Measurements from ENCODE around the gene CEP76.

Gene CEP76

GRCh38 chr18:12749121-12749520 lies 46.6 kb upstream of the CEP76 start:
- H3K4me3 ChIP-seq (ENCODE audit: low read depth, low read length) = no peak overlapping the region

DNA sequence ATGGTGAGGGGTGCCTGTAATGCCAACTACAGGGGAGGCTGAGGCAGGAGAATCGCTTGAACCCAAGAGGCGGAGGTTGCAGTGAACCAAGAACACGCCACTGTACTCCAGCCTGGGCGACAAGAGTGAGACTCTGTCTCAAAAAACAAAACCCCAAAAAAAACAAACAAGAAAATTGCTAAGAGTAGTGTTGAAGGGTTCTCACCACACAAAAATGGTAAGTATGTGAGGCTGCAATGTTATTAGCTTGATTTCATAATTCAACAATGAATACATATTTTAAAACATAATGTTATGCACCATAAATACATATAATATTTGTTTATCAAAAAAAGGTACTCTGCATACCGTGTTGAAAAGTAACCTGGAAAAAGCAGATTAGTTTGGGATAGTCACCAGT lies 46.1 kb upstream of the CEP76 start:
- H3K36me3 ChIP-seq (replicated peaks) = no peaks in the 10 kb centered on the region
- no peak for DNase-seq
- H3K27ac ChIP-seq = no peak overlapping the region
- no peak overlapping the region for H3K4me3 ChIP-seq (ENCODE audit: low read depth, low read length)
- TF ChIP-seq, protein P1, sequence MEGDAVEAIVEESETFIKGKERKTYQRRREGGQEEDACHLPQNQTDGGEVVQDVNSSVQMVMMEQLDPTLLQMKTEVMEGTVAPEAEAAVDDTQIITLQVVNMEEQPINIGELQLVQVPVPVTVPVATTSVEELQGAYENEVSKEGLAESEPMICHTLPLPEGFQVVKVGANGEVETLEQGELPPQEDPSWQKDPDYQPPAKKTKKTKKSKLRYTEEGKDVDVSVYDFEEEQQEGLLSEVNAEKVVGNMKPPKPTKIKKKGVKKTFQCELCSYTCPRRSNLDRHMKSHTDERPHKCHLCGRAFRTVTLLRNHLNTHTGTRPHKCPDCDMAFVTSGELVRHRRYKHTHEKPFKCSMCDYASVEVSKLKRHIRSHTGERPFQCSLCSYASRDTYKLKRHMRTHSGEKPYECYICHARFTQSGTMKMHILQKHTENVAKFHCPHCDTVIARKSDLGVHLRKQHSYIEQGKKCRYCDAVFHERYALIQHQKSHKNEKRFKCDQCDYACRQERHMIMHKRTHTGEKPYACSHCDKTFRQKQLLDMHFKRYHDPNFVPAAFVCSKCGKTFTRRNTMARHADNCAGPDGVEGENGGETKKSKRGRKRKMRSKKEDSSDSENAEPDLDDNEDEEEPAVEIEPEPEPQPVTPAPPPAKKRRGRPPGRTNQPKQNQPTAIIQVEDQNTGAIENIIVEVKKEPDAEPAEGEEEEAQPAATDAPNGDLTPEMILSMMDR (IDR thresholded peaks at IDR 0.05; ENCODE audit: low read depth, low read length, missing control alignments) = no peak
- no peaks in the 10 kb centered on the region for H3K27me3 ChIP-seq (replicated peaks)
- in situ Hi-C loops (cut with HindIII; ENCODE audit: low pct_ligation_motif_present, low sequenced_read_pairs) = no loop called here

More at GRCh38 chr18:12749121-12749520, 46.6 kb upstream of the CEP76 start:
- Histone ChIP-seq H3K27ac (no peak overlapping the region), H3K36me3 (replicated peaks) (no peaks in the 10 kb centered on the region), H3K27me3 (replicated peaks) (no peaks in the 10 kb centered on the region)
- in situ Hi-C loops (cut with HindIII; ENCODE audit: low pct_ligation_motif_present, low sequenced_read_pairs) = no loop called here
- TF ChIP-seq, protein P1 (IDR thresholded peaks at IDR 0.05; ENCODE audit: low read depth, low read length, missing control alignments) = no peak
- no peak for DNase-seq

- in situ Hi-C loops (cut with HindIII; ENCODE audit: low pct_ligation_motif_present, low sequenced_read_pairs) = no loop called here
- no peaks in the 10 kb centered on the region for H3K27me3 ChIP-seq (replicated peaks)
- TF ChIP-seq, protein P1 (IDR thresholded peaks at IDR 0.05; ENCODE audit: low read depth, low read length, missing control alignments) = no peak
- no peak overlapping the region for H3K27ac ChIP-seq
- H3K4me3 ChIP-seq (ENCODE audit: low read depth, low read length) = no peak overlapping the region
- no peak for DNase-seq
- H3K36me3 ChIP-seq (replicated peaks) = no peaks in the 10 kb centered on the region
Observed at GRCh38 chr18:12747530-12748315, 45.2 kb upstream of the CEP76 start.

GRCh38 chr18:12745095-12745795 lies 42.7 kb upstream of the CEP76 start:
- Histone ChIP-seq H3K4me3 (ENCODE audit: low read depth, low read length) (no peak overlapping the region), H3K27ac (no peak overlapping the region), H3K36me3 (replicated peaks) (no peaks in the 10 kb centered on the region), H3K27me3 (replicated peaks) (no peaks in the 10 kb centered on the region)
- TF ChIP-seq, protein P1 (IDR thresholded peaks at IDR 0.05; ENCODE audit: low read depth, low read length, missing control alignments) = no peak
- DNase-seq = no peak
- in situ Hi-C loops (cut with HindIII; ENCODE audit: low pct_ligation_motif_present, low sequenced_read_pairs) = no loop called here

GRCh38 chr18:12744103-12744502 lies 41.6 kb upstream of the CEP76 start:
- no peaks in the 10 kb centered on the region for H3K36me3 ChIP-seq (replicated peaks)
- H3K27me3 ChIP-seq (replicated peaks) = no peaks in the 10 kb centered on the region
- no peak overlapping the region for H3K4me3 ChIP-seq (ENCODE audit: low read depth, low read length)
- in situ Hi-C loops (cut with HindIII; ENCODE audit: low pct_ligation_motif_present, low sequenced_read_pairs) = loop anchor here (5.0 kb wide), 1 partner anchor 148 kb away; no protein-coding TSS in a partner anchor
- H3K27ac ChIP-seq = no peak overlapping the region
- DNase-seq = peak; percentile 35
- TF ChIP-seq, protein P1 (IDR thresholded peaks at IDR 0.05; ENCODE audit: low read depth, low read length, missing control alignments) = peak; percentile 56

All from brain microvascular endothelial cell (primary cell).